ENCODE results near the gene PHLPP1. TPM values are rescaled to one million over a fixed set of nuclear protein-coding genes. Genes with fewer than 3 reads are reported as not detected.

Gene PHLPP1
- total RNA-seq, 2 donors from 2014 or later: 7.8 to 11.4 TPM

DNA sequence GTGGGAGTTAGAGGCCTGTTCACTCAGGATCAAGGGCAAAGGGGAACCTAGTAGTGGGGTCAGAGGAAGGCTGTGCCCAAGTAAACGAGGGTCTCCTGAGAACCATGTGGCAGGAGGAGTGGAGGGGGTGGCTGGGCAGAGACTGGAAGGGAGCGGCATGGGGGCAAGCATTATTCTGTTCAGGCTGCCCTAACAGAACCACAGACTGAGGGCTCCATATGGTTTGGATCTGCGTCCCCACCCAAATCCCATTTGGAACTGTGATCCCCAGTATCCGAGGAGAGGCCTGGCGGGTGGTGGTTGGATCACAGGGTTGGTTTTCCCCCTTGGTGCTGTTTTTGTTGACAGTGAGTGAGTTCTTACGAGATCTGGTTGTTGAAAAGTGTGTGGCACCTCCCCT is 287.0 kb downstream of the PHLPP1 start:
- peak; percentile 47 for DNase-seq (ENCODE audit: low spot score)

DNA sequence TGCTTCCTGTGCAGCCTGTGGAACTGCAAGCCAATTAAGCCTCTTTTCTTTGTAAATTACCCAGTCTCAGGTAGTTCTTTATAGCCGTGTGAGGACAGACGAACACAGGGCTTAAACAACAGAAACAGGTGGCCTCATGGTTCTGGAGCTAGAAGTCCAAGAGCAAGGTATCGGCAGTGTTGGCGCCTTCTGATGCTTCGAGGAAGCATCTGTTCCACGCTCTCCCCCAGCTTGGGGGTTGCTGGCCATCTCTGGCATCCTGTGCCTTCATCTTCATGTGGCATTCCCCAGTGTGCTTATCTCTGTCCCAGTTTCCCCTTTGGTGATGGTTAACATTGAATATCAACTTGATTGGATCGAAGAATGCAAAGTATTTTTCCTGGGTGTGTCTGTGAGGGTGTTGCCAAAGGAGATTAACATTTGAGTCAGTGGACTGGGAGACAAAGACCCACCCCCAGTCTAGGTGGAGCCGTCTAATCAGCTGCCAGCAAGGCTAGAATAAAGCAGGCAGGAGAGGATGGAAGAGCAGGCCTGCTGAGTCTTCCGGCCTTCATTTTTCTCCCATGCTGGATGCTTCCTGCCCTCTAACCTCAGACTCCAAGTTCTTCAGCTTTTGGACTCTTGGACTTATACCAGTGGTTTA is 287.6 kb downstream of the PHLPP1 start:
- intact Hi-C loops (cut with DNase I): no loop called here
- no peak for DNase-seq (ENCODE audit: low spot score)

More for the DNA sequence above, 287.0 kb downstream of the PHLPP1 start:
- intact Hi-C loops (cut with DNase I): no loop called here

DNA sequence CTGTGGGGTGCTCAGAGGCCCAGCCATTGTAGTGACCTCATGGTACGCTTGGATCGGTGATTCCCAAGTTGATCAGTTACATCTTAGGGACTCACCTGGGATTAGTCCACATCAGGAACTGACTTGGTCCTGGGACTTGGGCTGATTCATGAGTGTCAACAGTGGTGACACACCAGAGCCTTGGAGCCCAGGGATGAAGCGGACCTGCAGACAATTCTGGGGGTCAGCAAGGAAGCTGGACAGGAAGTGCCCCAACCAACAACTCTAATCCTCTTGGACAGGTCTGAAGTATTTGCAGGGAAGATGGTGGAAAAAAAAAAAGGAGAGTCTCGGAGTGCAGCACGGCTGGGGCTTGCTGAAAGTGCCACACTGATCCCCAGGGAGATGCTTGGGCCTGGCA is 288.6 kb downstream of the PHLPP1 start:
- intact Hi-C loops (cut with DNase I): no loop called here
- peak; percentile 32 for DNase-seq (ENCODE audit: low spot score)

DNA sequence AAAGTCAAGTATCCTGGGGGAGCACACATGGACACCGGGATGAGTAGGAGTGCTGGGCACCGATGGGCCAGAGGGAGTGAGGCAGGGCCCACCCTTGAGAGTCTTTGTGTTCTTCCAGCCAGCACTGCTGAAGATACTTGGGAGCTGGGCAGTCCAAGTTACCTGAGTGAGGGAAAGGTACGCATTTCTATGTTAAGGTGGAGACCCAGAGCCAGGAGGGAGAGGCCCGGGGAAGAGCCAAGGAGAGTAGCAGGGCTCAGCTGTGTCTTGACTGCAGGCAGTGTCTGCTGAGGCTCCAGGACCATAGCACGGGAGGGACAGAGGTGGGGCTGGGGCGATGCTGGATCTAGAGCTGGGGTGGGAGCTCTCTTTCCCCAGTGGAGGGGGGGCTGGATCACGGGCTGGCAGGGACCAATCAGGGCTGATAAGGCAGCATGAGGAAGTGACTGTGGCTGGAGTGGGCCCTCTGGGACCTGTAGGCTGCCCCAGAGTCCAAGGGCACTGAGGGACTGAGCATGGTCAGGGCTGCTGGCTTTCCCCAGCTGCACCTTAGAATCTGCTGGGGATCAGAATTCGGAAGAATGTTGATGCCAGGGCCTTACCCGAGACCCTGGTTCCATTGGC is 289.2 kb downstream of the PHLPP1 start:
- intact Hi-C loops (cut with DNase I): no loop called here
- DNase-seq (ENCODE audit: low spot score): peak; percentile 61

DNA sequence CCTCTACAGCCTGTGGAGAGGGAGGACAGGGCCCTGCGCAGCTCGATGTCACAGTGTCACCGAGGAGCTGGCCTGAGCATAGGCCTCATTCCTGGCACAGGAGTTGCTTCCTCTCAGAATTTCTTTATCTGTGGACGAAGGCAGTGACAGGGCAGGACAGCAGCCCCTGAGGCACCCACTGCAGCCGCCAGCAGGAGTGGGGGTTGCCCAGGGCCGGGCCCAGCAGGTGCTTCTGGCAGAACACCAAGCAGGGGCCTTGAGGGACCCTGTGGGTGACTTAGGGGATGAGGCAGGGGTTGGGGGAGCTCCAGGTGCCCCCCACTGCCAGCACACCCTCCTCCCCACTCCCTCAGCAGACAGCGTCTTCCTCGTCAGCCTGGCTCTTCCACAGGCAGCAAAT is 290.0 kb downstream of the PHLPP1 start:
- peak; percentile 51 for DNase-seq (ENCODE audit: low spot score)
- intact Hi-C loops (cut with DNase I): no loop called here

DNA sequence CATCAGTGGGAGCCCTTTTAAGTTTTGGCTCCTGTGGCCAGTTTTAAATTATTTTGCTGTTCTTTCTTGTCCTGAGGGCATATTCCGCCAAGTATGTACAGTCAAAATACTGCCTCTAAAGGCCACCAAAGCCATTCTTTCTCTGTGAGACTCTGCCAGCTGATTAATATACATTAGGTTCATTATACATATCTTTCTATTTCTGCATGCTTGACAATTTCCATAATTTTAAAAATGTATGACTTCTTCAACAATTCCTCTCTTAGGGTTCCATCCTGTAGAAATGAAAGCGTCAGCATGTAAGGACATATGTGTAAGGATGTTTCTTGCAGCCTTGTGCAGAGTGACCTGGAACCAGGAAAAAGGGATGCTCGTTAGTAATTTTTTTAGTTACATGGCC is 291.9 kb downstream of the PHLPP1 start:
- DNase-seq (ENCODE audit: low spot score): no peak
- intact Hi-C loops (cut with DNase I): no loop called here

DNA sequence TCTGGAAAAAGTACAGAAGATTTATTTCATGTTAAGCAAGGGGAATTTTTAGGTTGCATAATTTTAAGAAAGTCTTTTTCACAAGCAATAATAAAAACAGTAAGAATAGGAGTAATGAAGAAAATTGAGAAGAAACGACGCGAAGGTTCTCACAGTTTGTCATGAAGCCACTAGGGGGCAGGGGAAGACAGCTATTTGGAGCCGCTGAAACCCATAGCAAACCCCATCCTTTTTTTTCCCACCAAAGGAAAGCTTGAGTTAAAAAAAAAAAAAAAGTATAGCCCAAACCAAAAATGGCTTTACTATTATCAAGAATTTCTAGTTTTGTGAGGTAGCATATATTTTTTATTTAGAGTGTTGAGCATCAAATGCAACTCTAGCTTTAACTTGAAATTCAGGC is 300.9 kb downstream of the PHLPP1 start:
- no peak for DNase-seq (ENCODE audit: low spot score)
- intact Hi-C loops (cut with DNase I): loop anchor here (5.0 to 10.0 kb wide), 4 partner anchors 109 to 426 kb away; no protein-coding TSS in a partner anchor

DNA sequence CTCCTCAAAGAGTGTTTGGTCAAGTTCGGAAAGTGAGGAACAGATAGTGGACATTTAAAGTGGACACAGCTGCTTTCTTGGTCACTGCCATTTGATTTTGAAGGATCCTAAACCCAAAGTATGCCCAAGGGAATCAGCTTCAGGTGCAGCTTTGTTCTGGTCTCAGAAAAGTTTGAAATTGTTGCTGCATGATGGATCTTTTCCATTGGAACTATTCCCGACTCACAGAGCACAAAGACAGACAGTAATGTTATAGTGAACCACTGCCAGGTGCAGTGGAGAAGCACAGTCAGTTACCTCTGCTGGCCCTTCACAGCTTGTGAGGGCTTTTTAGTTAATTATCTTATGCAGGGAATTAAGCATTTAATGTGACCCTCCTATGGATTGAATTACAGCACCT is 301.7 kb downstream of the PHLPP1 start:
- intact Hi-C loops (cut with DNase I): loop anchor here (5.0 to 10.0 kb wide), 4 partner anchors 108 to 425 kb away; no protein-coding TSS in a partner anchor
- no peak for DNase-seq (ENCODE audit: low spot score)

DNA sequence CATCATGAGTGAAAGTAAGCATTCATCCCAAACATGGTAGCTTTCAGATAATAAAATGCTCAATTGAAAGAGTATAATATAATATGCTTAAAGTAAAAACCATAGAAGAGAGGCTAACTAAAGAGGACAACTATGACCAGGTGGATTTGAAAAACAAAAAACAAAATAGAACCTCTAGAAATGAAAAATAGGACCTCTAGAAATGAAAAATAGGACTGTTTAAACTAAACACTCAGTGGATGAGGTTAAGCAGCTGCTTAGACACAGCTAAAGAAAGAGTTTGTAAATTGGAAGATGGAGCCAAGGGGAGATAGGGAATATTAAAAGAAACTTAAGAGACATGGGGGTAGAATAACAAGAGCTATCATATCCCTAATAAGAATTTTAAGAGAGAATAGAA is 302.6 kb downstream of the PHLPP1 start:
- no peak for DNase-seq (ENCODE audit: low spot score)
- intact Hi-C loops (cut with DNase I): loop anchor here (5.0 to 10.0 kb wide), 4 partner anchors 107 to 424 kb away; no protein-coding TSS in a partner anchor

DNA sequence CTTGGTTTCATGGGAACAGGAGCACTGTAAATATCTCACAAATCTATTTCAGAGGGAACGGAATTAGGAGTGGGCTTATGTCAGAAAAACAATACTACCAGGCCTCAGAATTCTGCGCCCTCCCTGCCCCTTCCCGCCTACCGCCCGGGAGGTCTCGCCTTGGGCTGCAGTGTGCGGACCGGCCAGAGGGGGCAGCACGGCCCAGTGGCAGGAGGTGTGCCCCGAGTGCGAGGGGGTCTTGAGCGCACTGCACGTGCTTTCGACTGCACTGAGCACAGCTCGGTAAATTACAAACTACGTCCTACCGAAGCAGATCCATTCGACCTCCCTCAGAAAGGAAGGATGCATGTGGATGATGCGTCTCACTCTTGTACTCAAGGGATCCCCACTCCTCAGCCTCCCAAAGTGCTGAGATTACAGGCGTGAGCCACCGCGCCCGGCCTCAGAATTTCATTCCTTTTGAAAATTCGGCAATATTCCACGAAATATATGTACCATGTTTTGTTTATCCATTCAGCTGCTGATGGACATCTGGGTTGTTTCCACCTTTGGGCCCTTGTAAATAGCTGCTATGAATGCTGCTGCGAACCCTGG is 307.2 kb downstream of the PHLPP1 start:
- intact Hi-C loops (cut with DNase I): no loop called here
- DNase-seq (ENCODE audit: low spot score): no peak

DNA sequence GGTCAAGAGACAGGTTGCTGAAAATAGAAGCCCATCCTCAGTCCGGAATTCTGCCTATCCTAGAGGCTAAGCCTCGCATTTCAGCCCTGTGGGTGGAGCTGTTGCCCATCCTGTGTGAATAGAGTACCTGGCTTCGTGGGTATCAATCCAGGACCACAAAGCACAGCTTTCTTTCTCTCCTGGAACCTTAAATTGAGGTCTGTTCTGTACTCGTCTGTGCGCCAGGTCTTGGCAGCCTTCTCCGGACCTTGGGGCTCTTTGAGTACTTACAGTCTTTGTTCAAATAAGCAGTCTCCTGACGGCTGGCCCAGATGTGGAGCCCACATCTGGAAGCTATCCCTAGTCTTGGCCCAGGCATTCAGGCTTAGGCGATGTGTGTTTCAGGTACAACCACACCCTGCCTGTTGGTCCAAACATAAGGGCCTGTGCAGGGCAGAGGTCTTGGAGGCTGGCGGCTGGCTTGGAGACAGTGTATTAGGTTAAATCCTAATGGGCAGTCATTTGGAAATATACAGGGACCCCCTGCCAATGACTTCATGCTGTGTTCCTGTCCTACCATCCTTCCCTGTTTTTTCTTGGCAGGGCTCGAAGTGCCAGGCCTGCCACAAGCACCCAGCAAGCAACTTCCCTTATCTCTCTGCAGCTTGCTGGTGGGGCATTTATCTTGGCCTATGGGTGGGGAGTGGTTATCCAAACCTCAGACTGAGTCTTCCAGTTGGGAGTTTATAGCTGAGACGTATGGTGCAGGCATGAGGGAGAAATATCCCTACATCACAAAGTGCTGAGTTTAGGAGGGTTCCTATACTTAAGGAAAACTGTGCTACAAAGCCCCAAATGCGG is 310.1 kb downstream of the PHLPP1 start:
- no peak for DNase-seq (ENCODE audit: low spot score)
- intact Hi-C loops (cut with DNase I): no loop called here

DNA sequence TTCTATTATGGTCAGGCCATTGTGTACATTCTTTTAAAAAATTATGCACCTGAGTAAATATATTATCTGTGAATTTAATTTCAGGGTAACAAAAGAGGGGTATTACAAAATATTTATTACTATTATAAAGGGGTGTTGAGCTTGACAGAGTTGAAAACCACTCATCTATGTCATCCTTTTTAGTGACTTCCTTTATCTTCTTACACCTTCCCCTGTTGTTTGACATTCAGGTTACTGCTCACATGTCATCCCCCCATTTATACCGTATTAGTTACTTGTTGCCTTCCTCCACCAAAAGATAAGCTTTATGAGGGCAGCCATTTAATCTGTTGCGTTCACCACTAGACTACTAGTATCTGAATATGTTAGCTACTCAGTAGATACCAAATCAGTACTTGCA is 313.0 kb downstream of the PHLPP1 start:
- intact Hi-C loops (cut with DNase I): no loop called here
- DNase-seq (ENCODE audit: low spot score): no peak

Other genes with a start within 250 kb of the PHLPP1 start
- 10 to 100 TPM; 25.0 to 26.3 TPM for gene ZCCHC2, start 192.5 kb upstream of the PHLPP1 start, total RNA-seq

Measured in posterior vena cava (tissue), 2 donors.